BJ (cell line): ENCODE data around the gene GALNT17. TPM values are rescaled to one million over a fixed set of nuclear protein-coding genes. Genes with fewer than 3 reads are reported as not detected.

Source experiments
- CTCF ChIA-PET: fragments of 350-600 bp; formaldehyde crosslinking; extraction: SDS; loops from one replicate; lab custom pipeline; 2021; ENCODE audit warnings: antibody characterized with exemption, inconsistent platforms; lab: Yijun Ruan, JAX
- POLR2A ChIA-PET: fragments of 300-600 bp; sonication (Branson Sonifier 250); formaldehyde crosslinking; extraction: SDS; loops from one replicate; lab custom pipeline; 2021; ENCODE audit warnings: antibody characterized with exemption; lab: Charles Lee
- DNase-seq: peaks from one replicate; pipeline ENCODE4 v3.0.0-alpha.2; 2011; ENCODE audit warnings: low read depth
- H3K27me3 ChIP-seq: 2 replicates; pipeline ENCODE4 v1.6.0; 2011; ENCODE audit warnings: low read length; ENCODE audit not compliant: control insufficient read depth, insufficient read depth
- H3K36me3 ChIP-seq: 2 replicates; pipeline ENCODE4 v1.5.1; 2011; ENCODE audit warnings: low read length; ENCODE audit not compliant: control insufficient read depth, insufficient read depth
- H3K4me3 ChIP-seq: 2 replicates; pipeline ENCODE4 v1.5.1; 2011; ENCODE audit warnings: low read depth, mild to moderate bottlenecking, control low read depth, low read length
- CTCF ChIP-seq: IDR thresholded peaks from 2 replicates; pipeline ENCODE4 v1.5.1; 2011; ENCODE audit warnings: low read depth, mild to moderate bottlenecking, control low read depth, inconsistent platforms, low read length, moderate library complexity; ENCODE audit not compliant: insufficient read depth
- polyA plus RNA-seq: library from polyadenylated mRNA; depleted of rRNA; stranded (reverse); fragments of >200 nt; gene quantifications from 2 replicates; pipeline ENCODE4 v1.2.3, GENCODE V29; 2011

GALNT17 gene
- polyA plus RNA-seq, 1 experiment, result not detected

- no peaks in the 10 kb centered on the region for H3K36me3 ChIP-seq
- ChIA-PET POLR2A (no interaction called here), CTCF (interaction anchor here (0.7 kb wide), 1 partner anchor 9 kb away, joined by 3 read pairs; no protein-coding TSS in a partner anchor)
- H3K27me3 ChIP-seq, result no peaks in the 10 kb centered on the region
- no peak for DNase-seq
- TF ChIP-seq CTCF, result no peak
- H3K4me3 ChIP-seq, result no peak overlapping the region
Measured at GRCh38 chr7:71454981-71455380, 323.0 kb downstream of the GALNT17 start.

- Histone ChIP-seq H3K4me3 (no peak overlapping the region), H3K27me3 (no peaks in the 10 kb centered on the region), H3K36me3 (no peaks in the 10 kb centered on the region)
- TF ChIP-seq CTCF, result no peak
- ChIA-PET POLR2A (no interaction called here), CTCF (no interaction called here)
- DNase-seq, result no peak
Measured at GRCh38 chr7:71457021-71457420, 325.1 kb downstream of the GALNT17 start.

GRCh38 chr7:71457846-71458590, 326.1 kb downstream of the GALNT17 start:
- Histone ChIP-seq H3K4me3 (no peak overlapping the region), H3K27me3 (no peaks in the 10 kb centered on the region), H3K36me3 (no peaks in the 10 kb centered on the region)
- no peak for TF ChIP-seq CTCF
- no peak for DNase-seq
- ChIA-PET CTCF (no interaction called here), POLR2A (no interaction called here)

GRCh38 chr7:71459132-71459531, 327.2 kb downstream of the GALNT17 start:
- no peaks in the 10 kb centered on the region for H3K27me3 ChIP-seq
- no peak for DNase-seq
- H3K36me3 ChIP-seq, result no peaks in the 10 kb centered on the region
- H3K4me3 ChIP-seq, result no peak overlapping the region
- POLR2A ChIA-PET, result no interaction called here
- CTCF ChIA-PET, result no interaction called here
- no peak for TF ChIP-seq CTCF

- no peak for TF ChIP-seq CTCF
- Histone ChIP-seq H3K36me3 (no peaks in the 10 kb centered on the region), H3K4me3 (no peak overlapping the region), H3K27me3 (no peaks in the 10 kb centered on the region)
- CTCF ChIA-PET, result no interaction called here
- DNase-seq, result no peak
- POLR2A ChIA-PET, result no interaction called here
Measured at GRCh38 chr7:71461572-71461971, 329.6 kb downstream of the GALNT17 start.
